Left forelimb (tissue), 1 donor: ENCODE measurements around the gene SPATA6L.
"Not testable (repeated sequence)": the region's sequence is repeated elsewhere in the genome, so short reads cannot be mapped to it uniquely, and the experiment has no call there.

ENCODE experiments used
- DNase-seq: peaks from one replicate; pipeline ENCODE4 v3.0.0-alpha.2; 2018; ENCODE audit warnings: low spot score

Gene SPATA6L

GRCh38 chr9:4677392-4677791 is 11.1 kb upstream of the SPATA6L start:
- DNase-seq = no peak

DNA sequence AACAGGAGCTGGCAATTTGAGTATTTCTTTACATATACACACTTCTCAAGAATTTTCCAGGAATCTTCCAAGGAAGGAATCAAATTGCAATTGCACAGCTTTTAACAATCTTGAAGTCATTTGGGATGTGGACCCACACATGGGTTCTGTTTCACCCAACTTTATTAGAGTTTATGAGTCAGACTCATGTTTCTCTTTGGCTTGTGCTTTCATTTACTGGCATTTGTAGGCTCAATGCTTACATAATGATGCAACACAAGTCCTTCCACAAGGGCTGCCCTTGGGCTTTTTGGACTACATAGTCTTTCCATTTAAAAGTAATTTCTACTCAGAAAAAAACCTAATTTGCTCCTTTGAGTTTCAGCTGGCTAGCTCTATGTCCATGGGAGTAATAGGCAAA is 8.5 kb upstream of the SPATA6L start:
- no peak for DNase-seq

DNA sequence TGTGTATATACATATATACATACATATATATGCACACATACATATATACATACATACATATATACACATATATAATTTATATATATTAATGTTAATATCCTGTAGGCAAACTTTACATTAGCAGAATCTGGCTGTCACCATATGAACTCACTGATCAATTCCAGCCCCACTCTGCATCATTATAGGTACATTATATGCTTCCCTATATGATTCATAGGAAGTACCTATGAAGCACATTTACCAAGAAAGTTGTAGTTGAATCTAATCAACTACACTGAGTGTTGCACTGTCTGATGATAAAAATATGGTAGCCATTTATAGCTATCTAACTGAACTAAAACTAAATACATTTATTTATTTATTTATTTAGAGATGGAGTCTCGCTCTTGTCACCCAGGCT is 5.5 kb upstream of the SPATA6L start:
- DNase-seq = no peak

DNA sequence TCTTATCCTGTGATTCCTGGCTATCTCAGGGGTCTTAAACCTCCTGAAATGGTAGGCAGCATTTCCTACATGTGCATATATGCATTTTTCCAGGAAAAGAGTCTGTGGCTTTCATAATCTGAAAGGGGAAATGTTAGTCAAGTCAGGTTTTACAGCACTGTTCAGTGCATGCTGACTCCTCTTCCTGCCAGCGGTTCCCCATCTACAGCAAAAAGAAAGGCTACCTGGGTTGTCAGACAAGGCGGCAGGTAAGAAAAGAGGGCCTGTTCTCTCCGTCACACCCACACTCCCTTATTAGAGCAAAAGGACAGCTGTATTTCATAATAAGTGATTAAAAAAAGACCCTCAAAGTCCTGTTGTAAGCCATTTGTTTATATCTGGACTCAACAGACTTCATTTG is 4.3 kb upstream of the SPATA6L start:
- DNase-seq = no peak

GRCh38 chr9:4669890-4670289 is 3.6 kb upstream of the SPATA6L start:
- no peak for DNase-seq

GRCh38 chr9:4668604-4669003 is 2.3 kb upstream of the SPATA6L start:
- no peak for DNase-seq

DNA sequence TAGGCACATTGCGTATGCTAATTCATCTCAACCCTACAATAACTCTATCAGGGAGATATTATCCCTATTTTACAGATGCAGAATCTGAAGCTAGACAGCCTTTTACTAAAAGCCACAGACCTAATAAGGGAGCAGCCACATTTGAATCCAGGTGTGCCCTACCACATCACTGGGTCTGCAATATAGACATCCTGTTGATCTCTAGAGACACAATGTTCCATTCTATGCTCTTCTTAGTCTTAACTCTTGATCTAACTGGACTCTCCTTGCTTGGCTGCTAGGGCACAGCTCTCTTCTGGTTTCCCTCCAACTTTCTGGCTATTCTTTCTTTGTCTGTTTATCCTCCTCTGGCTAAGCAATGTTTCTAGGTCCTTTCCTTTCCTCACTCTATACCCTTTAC is 1.4 kb upstream of the SPATA6L start:
- no peak for DNase-seq

GRCh38 chr9:4665357-4665756 is 923 bp downstream of the SPATA6L start:
- no peak for DNase-seq

GRCh38 chr9:4663956-4664355 is 2.3 kb downstream of the SPATA6L start:
- no peak for DNase-seq

DNA sequence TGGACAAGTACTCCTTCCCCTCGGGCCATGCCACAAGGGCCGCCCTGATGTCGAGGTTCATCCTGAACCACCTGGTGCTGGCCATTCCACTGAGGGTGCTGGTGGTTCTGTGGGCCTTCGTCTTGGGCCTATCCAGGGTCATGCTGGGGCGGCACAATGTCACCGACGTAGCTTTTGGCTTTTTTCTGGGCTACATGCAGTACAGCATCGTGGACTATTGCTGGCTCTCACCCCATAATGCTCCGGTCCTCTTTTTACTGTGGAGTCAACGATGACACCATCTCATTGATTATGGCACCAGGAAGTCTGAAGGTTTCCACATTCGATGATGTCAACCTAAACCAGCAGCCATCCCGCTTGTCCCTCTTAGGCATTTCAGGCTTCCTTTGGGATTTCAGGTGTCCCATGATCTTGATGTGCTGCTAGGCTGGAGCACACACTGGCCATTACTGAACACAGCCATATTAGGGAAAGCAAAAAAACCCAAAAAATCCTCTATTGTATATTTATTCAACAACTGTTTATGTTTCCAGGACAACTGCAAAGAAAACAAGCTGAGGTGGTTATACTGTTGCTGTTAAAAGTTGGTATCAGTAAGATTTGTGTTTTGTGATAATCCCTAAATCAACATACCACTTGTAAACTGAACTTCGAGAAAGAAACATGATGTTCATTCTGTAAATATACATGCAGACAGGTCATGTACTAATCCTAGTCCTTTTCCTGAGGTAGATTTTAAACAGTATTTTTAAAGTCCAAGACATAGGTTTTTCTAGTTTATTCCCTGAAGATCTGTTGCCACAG is 3.1 kb downstream of the SPATA6L start:
- no peak for DNase-seq

DNA sequence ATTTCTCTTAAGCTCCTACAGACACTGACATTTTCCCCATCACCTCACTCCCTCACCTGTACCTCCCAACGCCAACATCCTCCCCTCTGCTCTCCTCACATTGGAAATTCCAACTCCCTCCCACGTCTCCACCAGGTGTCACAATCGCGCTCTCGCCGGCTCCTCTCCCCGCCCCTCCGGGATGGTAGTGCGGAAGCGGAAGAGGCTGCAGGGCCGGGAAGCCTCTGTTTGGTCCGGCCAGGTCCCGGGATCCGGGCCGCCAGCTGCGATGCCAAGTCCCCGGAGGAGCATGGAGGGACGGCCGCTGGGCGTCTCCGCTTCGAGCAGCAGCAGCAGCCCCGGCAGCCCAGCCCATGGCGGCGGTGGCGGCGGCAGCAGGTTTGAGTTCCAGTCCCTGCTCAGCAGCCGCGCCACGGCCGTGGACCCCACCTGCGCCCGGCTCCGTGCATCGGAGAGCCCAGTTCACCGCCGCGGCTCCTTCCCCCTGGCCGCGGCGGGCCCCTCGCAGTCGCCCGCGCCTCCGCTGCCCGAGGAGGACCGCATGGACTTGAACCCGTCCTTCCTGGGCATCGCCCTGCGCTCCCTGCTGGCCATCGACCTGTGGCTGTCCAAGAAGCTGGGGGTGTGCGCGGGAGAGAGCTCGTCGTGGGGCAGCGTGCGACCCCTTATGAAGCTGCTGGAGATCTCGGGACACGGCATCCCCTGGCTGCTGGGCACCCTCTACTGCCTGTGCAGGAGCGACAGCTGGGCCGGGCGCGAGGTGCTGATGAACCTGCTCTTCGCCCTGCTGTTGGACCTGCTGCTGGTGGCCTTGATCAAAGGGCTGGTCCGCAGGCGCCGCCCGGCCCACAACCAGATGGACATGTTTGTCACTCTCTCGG is 3.9 kb downstream of the SPATA6L start, which contains the start of gene PLPP6:
Gene PLPP6 (plus strand): TSS at position 187 of the 881 bp plus-strand sequence. CDS start 82 bp downstream, at position 269.
- DNase-seq = peak; percentile 88

DNA sequence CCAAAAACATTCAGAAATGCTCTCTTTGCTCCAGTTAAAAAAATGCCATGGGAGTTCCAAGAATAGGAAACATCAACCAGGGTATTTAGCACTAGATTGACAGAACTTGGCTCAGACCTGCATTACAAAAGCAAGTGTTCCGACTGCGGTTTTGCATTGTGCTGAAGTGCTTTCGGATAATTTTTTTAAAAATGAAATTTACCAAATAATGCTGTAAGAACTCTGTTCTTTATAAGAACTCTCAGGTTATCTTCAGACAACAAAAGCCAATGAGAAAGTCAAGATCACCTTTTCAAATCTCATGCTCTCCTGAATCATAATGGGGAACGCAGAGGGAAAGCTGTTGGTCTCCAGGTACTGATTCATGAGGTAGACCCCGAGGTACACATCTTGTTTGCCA is 4.7 kb downstream of the SPATA6L start:
- DNase-seq = no peak

DNA sequence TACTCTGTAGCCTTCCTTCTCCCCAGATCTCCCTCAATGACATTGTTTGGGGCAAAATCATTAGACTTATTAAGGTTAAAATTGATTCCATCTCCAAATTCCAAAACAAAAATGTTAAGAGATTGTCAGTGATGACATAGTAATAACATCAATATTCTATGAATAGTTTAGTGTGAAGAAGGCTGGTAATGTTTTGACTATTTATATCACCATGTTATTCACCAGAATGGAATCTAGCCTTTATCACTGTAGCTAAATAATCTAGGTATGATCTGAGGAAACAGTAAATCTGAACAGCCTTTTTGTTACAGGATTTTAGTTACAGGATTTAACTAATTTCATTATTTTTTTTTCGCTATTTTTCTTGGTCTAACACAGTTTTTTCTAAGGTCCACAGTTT is 5.1 kb downstream of the SPATA6L start:
- no peak for DNase-seq

DNA sequence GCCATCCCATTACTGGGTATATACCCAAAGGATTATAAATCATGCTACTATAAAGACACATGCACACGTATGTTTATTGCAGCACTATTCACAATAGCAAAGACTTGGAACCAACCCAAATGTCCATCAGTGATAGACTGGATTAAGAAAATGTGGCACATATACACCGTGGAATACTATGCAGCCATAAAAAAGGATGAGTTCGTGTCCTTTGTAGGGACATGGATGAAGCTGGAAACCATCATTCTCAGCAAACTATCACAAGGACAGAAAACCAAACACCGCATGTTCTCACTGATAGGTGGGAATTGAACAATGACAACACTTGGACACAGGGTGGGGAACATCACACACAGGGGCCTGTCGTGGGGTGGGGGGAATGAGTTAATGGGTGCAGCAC is 5.6 kb downstream of the SPATA6L start:
- not testable (repeated sequence) for DNase-seq

- no peak for DNase-seq
These were observed 8.7 kb downstream of the SPATA6L start for GRCh38 chr9:4657426-4658159.

DNA sequence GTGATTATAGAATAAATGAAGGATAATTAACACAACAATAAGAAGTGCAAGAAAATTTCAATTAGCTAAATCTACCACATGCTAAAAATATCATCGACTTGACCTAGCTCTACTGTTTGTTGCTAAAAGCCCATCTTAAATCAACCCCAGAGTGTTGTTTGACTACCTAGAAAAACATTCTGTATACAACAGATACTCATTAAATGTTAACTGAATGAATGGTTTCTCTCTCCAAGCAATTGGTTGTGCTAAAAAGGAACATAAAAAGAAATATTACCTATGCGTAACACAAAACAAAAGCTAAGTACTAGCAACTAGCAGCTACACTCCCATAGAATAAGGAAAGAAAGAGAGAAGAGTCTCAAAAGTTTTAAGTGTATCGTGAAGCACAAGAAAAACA is 9.7 kb downstream of the SPATA6L start:
- no peak for DNase-seq

- DNase-seq = not testable (repeated sequence)
These were observed 10.1 kb downstream of the SPATA6L start for GRCh38 chr9:4656196-4656595.

GRCh38 chr9:4654538-4654937 is 11.7 kb downstream of the SPATA6L start:
- no peak for DNase-seq

DNA sequence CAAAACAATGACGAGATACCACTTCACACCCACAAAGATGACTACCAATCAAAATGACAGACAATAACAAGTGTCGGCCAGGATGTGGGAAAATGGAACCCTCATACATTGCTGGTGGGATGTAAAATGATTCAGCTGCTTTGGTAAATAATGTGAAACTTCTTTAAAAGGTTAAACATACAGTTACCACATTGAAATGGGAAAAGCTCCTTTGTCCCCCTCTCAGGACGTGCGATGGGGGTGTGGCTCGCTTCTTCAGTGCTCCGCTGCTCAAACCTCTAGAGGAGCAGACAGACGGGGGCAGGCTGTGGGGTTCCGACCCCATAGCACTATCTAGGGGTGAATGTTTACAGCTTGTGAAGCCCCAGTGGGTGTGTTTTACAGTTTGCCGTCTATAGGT is 12.2 kb downstream of the SPATA6L start:
- no peak for DNase-seq

GRCh38 chr9:4642351-4642750 is 23.9 kb downstream of the SPATA6L start:
- DNase-seq = no peak

DNA sequence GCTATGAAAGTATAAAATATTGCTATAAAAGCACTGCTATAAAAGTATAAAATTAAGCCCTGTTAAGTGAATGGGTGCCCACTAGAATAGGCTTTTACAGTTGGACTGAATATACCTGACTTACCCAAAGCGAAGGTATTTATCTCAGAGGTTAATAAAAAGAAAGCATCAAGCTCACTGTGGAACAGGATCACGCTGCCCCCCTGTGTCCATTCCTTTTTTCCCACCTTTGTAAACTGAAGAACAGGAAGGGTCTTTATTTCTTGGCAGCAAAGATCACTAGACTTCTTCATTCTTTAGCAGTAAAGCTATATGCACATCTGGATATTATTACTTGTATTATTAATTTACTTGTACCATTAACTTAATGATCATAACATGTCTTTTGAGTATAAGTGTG is 26.3 kb downstream of the SPATA6L start:
- no peak for DNase-seq

GRCh38 chr9:4639420-4639819 is 26.9 kb downstream of the SPATA6L start:
- no peak for DNase-seq
